GM12891 (cell line): ENCODE measurements around the gene NEK11.

Experiments
- POLR2A ChIP-seq: IDR thresholded peaks from 2 replicates; pipeline ENCODE4 v1.6.1; 2011; ENCODE audit warnings: low read depth, low read length, control low read depth
- POLR2AphosphoS5 ChIP-seq: IDR thresholded peaks from 2 replicates; pipeline ENCODE4 v1.6.1; 2011; ENCODE audit warnings: low read depth, low read length, control low read depth
- TAF1 ChIP-seq: IDR thresholded peaks from 2 replicates; pipeline ENCODE4 v1.6.1; 2011; ENCODE audit warnings: low read depth, low read length, control low read depth

- TF ChIP-seq POLR2A = no peak
- TF ChIP-seq POLR2AphosphoS5 = no peak
- no peak for TF ChIP-seq TAF1
Observed at GRCh38 chr3:131031660-131032059, 5.0 kb downstream of the NEK11 start.
